GDM1 (cell line): ENCODE results near the gene DMRTA2.
"Not testable (repeated sequence)": the region's sequence is repeated elsewhere in the genome, so short reads cannot be mapped to it uniquely, and the experiment has no call there.

ENCODE experiments used
- DNase-seq: peaks from one replicate; lab custom pipeline; 2025; lab: John Stamatoyannopoulos, UW

Gene DMRTA2

DNA sequence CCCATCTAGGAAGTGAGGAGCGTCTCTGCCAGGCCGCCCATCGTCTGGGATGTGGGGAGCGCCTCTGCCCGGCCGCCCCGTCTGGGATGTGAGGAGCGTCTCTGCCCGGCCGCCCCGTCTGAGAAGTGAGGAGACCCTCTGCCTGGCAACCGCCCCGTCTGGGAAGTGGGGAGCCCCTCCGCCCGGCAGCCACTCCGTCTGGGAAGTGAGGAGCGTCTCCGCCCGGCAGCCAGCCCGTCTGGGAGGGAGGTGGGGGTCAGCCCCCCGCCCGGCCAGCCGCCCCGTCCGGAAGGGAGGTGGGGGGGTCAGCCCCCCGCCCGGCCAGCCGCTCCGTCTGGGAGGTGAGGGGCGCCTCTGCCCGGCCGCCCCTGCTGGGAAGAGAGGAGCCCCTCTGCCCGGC, 41.7 kb downstream of the DMRTA2 start:
- DNase-seq, result not testable (repeated sequence)

DNA sequence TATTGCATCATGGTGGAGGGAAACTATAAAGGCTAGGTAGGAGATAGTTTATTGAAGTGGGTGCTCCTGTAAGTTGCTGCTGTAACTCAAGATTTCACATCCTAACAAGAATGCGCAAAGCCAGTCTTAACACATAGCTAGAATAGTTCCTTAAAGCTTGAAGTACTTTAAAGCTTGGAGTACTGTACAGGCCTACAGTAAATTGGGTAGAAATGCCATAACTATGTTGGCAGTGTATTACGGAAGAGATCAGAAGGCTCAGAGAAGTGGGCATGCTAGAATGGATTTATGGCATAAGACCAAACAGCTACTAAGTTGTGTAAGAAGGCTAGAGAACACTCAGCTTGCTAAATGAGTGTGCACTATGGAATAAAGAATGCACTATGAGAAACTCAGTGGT, 44.5 kb downstream of the DMRTA2 start:
- no peak for DNase-seq

DNA sequence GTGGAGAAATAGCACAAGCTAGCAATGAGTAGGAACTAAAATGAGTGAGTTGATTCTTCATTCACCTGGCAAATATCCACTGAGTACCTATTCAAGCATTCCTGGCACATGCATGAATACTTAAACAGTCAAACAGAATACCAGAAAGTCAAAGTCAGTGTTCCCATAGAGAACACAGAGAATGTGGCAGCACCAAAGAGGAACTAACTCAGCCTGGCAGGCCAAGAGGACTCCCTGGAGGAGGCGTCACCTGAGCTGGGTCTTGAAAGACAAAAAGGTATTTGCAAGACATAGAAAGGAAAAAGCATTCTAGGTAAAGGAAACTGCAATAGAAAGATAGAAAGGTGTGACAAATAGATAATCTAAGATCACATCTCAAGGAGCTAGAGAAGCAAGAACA, 49.7 kb downstream of the DMRTA2 start:
- DNase-seq, result no peak

DNA sequence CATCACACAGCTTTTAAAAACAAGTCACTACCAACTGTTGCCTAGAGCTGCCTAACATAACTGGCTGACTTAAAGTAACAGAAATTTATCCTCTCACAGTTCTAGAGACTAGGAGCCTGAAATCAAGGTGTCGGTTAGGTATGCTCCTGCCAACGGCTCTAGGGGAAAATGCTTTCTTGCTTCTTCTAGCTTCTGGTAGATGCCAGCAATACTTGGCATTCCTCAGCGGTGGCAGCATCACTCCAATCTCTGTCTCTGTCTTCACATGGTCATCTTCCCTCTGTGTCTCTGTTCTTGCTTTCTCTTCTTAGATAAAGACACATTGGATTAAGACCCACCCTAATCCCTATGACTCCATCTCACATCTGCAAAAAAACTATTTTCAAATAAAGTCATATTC, 51.5 kb downstream of the DMRTA2 start:
- no peak for DNase-seq

DNA sequence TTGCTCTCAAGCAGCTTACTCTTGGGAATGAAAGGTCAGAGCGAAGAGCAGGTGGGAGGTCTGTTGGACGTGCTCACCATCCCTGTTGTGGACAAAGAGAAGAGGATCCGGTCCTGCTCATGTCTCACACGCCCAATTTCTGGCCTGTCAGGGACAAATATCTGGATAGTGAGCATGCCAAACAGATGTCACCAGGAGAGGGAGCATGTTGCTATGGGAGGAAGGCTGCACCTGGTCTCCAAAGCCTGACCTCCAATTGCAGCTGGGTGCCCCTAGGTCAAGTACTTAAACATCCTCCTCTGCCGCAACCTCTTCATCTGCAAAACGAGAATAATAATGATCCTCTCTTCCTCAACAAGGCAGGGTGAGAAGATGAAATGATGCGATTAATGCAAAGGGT, 53.4 kb downstream of the DMRTA2 start:
- no peak for DNase-seq

DNA sequence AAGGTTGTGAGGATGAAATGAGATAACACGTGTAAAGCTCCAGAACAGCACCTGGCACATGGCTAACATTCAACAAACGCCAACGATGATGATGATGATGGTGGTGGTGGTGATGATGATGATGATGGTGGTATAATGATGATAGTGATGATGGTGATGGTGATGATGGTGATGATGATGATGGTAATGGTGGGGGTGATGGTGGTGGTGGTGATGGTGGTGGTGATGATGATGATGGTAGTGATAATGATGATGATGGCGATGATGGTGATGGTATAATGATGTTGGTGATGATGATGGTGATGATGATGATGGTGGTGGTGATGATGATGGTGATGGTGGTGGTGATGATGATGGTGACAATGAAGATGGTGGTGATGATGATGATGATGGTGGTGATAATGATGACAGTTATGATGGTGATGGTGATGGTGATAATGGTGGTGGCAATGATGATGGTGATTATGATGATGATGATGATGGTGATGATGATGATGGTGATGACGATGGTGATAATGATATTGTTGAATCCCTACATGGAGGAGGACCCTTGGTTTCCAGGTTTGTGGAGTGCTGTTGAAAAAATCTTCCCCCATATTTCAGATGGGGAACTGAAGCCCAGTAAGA, 54.1 kb downstream of the DMRTA2 start:
- no peak for DNase-seq

DNA sequence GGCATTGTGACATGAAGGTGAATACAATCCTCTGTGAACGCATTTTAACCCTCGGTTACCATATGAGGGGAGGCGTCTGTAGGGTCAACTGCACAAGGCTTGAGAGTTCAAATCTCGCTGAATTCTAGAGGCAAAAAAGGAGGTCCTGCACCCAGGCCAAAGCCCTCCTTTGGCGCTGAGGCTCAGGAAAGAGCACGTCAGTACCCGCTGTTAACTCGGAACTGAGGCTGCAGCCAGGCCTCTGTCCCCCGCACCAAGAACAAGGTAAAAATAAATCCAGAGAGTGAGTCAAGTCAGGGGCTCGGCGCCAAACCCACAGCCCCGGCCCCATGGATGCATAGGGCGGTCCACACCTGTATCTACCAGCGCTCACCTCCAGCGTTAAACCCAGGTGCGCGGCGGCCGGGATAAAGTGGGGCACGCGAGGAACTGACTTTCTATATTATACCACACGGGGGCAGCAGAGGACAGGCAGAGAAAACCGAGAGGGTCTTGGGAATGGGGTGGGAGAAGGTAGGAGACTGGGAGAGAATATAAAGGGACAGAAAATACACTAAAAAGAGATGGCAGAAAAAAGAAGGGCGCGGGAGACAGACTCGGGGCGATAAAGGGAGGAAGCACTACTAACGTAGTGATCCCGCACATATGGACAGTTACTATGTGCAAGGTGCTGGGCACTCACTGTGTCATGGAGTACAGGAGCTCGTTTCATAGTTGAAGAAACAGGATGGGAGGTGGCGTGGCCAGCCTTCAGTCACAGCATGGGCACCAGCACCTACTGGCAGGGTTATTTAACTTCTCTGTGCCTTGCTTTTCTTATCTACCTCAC, 54.9 kb downstream of the DMRTA2 start:
- no peak for DNase-seq
